ENCODE results near the gene OR5AU1. TPM values are rescaled to one million over a fixed set of nuclear protein-coding genes. Genes with fewer than 3 reads are reported as not detected.

The OR5AU1 gene
- total and polyA plus RNA-seq, 7 donors, result 0.32 TPM; not detected in 6

DNA sequence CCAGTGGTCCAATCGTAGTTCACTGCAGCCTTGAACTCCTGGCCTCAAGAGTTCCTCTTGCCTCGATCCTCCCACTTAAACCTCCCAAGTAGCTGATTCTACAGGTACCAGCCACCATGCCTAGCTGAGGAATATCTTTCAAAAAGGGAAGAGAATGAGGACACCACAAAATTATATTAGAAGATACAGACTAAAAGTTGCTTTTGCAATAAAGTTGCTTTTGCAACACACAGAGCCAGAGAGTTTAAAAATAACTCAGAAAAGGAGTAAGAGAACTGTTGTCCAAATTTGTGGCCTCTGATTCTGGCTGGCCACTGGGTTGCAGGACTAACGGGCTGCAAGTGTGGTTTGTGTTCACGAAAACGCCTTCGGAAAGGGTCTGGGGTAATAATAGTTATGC lies 35.2 kb downstream of the OR5AU1 start:
- no peaks in the 10 kb centered on the region for H3K4me1 ChIP-seq
- no peaks in the 10 kb centered on the region for H3K9me3 ChIP-seq
- intact Hi-C loops (cut with DNase I), result no loop called here
- no peak for DNase-seq
- H3K4me3 ChIP-seq, result no peak overlapping the region
- TF ChIP-seq, protein P1, sequence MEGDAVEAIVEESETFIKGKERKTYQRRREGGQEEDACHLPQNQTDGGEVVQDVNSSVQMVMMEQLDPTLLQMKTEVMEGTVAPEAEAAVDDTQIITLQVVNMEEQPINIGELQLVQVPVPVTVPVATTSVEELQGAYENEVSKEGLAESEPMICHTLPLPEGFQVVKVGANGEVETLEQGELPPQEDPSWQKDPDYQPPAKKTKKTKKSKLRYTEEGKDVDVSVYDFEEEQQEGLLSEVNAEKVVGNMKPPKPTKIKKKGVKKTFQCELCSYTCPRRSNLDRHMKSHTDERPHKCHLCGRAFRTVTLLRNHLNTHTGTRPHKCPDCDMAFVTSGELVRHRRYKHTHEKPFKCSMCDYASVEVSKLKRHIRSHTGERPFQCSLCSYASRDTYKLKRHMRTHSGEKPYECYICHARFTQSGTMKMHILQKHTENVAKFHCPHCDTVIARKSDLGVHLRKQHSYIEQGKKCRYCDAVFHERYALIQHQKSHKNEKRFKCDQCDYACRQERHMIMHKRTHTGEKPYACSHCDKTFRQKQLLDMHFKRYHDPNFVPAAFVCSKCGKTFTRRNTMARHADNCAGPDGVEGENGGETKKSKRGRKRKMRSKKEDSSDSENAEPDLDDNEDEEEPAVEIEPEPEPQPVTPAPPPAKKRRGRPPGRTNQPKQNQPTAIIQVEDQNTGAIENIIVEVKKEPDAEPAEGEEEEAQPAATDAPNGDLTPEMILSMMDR (IDR thresholded peaks at IDR 0.05), result no peak
- H3K36me3 ChIP-seq (ENCODE audit: insufficient read depth in 1 of 2, low read depth in 1 of 2), result no peaks in the 10 kb centered on the region
- no peak overlapping the region for H3K27ac ChIP-seq
- 69 to 82% (median 76%) methylated on average over 6 of the region's 6 CpGs for WGBS, 3 donors
- H3K27me3 ChIP-seq (ENCODE audit: insufficient read depth in 3 of 3, low read length in 2 of 3), result no peaks in the 10 kb centered on the region
- ATAC-seq, result no peak

DNA sequence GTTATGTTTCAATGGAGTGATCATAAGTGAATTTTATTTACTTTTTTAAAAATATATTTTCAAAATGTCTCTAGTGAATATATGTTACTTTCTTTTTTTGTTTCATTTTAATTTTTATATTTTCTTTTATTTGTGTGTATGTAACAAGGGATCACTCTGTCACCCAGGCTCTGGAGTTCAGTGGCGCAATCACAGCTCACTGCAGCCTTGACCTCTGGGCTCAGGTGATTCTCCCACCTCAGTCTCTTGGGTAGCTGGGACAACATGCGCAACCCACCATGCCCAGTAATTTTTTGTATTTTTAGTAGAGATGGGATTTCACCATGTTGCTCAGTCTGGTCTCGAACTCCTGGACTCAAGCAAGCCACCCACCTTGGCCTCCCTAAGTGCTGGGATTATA lies 36.9 kb downstream of the OR5AU1 start:
- intact Hi-C loops (cut with DNase I), result no loop called here
- Histone ChIP-seq H3K27ac (no peak overlapping the region), H3K9me3 (no peaks in the 10 kb centered on the region), H3K4me1 (no peaks in the 10 kb centered on the region), H3K27me3 (ENCODE audit: insufficient read depth in 3 of 3, low read length in 2 of 3) (no peaks in the 10 kb centered on the region), H3K4me3 (no peak overlapping the region), H3K36me3 (ENCODE audit: insufficient read depth in 1 of 2, low read depth in 1 of 2) (no peaks in the 10 kb centered on the region)
- 96 to 99% (median 97%) methylated on average over 3 of the region's 3 CpGs for WGBS, 3 donors
- DNase-seq (no peak), ATAC-seq (no peak)
- TF ChIP-seq, protein P1 (IDR thresholded peaks at IDR 0.05), result no peak

DNA sequence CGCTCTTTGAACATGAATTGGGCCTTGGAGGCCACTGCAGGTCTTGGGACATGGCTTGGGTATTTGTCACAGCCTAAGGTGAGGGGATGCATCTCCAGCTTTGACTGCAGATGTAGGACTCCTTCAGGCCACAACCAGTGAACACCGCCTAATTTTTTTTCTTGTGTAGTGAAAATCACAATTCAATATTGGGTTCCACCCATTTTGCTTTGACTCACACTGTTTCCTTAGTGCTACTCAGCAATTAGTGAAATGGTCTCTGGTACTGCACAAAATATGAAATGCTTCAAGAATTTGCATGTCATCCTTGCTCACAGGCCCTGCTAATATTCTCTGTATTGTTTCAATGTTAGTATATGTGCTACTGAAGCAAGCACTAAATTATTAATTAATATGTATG lies 42.5 kb downstream of the OR5AU1 start:
- H3K9me3 ChIP-seq, result no peaks in the 10 kb centered on the region
- no peaks in the 10 kb centered on the region for H3K4me1 ChIP-seq
- no peak overlapping the region for H3K4me3 ChIP-seq
- intact Hi-C loops (cut with DNase I), result no loop called here
- ATAC-seq, result no peak
- no peaks in the 10 kb centered on the region for H3K36me3 ChIP-seq (ENCODE audit: insufficient read depth in 1 of 2, low read depth in 1 of 2)
- H3K27me3 ChIP-seq (ENCODE audit: insufficient read depth in 3 of 3, low read length in 2 of 3), result no peaks in the 10 kb centered on the region
- DNase-seq, result no peak
- no peak overlapping the region for H3K27ac ChIP-seq
- TF ChIP-seq, protein P1 (IDR thresholded peaks at IDR 0.05), result no peak
- WGBS, 3 donors, result 96 to 98% (median 98%) methylated on average over 2 of the region's 2 CpGs

DNA sequence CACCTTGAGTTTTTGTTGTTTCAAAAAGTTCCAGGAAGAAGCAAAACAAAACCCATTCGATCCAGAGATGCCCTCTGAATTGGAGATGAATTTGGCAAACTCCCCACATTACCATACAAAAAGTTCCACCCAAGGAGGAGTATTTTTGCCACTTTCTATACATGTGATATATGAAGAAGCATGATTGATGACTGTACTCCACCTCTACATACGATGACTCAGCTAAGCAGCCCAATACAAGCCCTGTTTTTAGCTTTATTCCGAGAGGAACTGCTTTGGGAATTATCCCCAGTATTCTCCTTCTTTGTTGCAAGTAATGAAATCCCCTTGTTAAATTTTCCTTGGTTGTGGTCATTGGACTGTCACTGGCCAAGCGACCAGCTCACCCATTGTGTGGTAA lies 43.6 kb downstream of the OR5AU1 start:
- Histone ChIP-seq H3K27ac (no peak overlapping the region), H3K9me3 (no peaks in the 10 kb centered on the region), H3K27me3 (ENCODE audit: insufficient read depth in 3 of 3, low read length in 2 of 3) (no peaks in the 10 kb centered on the region), H3K36me3 (ENCODE audit: insufficient read depth in 1 of 2, low read depth in 1 of 2) (no peaks in the 10 kb centered on the region), H3K4me1 (no peaks in the 10 kb centered on the region), H3K4me3 (no peak overlapping the region)
- TF ChIP-seq, protein P1 (IDR thresholded peaks at IDR 0.05), result no peak
- ATAC-seq, result no peak
- DNase-seq, result no peak
- 77 to 84% (median 79%) methylated on average over 4 of the region's 4 CpGs for WGBS, 3 donors
- intact Hi-C loops (cut with DNase I), result no loop called here

All from psoas muscle (tissue), 8 donors.